ENCODE data around the gene TTLL11.

TTLL11 gene

GRCh38 chr9:121835587-121836365, 257.3 kb downstream of the TTLL11 start:
- no peak for DNase-seq (ENCODE audit: low read depth)
- no peak overlapping the region for H3K4me3 ChIP-seq (ENCODE audit: low read length)
- TF ChIP-seq CTCF (conservative IDR thresholded peaks at IDR 0.05; ENCODE audit: low read depth, low read length), result no peak

GRCh38 chr9:121833061-121833460, 260.0 kb downstream of the TTLL11 start:
- H3K4me3 ChIP-seq (ENCODE audit: low read length), result no peak overlapping the region
- DNase-seq (ENCODE audit: low read depth), result no peak
- no peak for TF ChIP-seq CTCF (conservative IDR thresholded peaks at IDR 0.05; ENCODE audit: low read depth, low read length)

GRCh38 chr9:121831869-121832268, 261.2 kb downstream of the TTLL11 start:
- no peak for DNase-seq (ENCODE audit: low read depth)
- no peak for TF ChIP-seq CTCF (conservative IDR thresholded peaks at IDR 0.05; ENCODE audit: low read depth, low read length)
- no peak overlapping the region for H3K4me3 ChIP-seq (ENCODE audit: low read length)

- no peak for DNase-seq (ENCODE audit: low read depth)
- H3K4me3 ChIP-seq (ENCODE audit: low read length), result no peak overlapping the region
- TF ChIP-seq CTCF (conservative IDR thresholded peaks at IDR 0.05; ENCODE audit: low read depth, low read length), result no peak
These were observed 262.5 kb downstream of the TTLL11 start for GRCh38 chr9:121830441-121831140.

- no peak for DNase-seq (ENCODE audit: low read depth)
- H3K4me3 ChIP-seq (ENCODE audit: low read length), result no peak overlapping the region
- no peak for TF ChIP-seq CTCF (conservative IDR thresholded peaks at IDR 0.05; ENCODE audit: low read depth, low read length)
These were observed 265.7 kb downstream of the TTLL11 start for GRCh38 chr9:121827251-121827967.

- DNase-seq (ENCODE audit: low read depth), result no peak
- TF ChIP-seq CTCF (conservative IDR thresholded peaks at IDR 0.05; ENCODE audit: low read depth, low read length), result no peak
- H3K4me3 ChIP-seq (ENCODE audit: low read length), result no peak overlapping the region
These were observed 266.4 kb downstream of the TTLL11 start for GRCh38 chr9:121826711-121827110.

All from retinal pigment epithelial cell (primary cell).